MM.1S (cell line): ENCODE data around the gene CDKN2AIP.

Experiments
- DNase-seq: peaks from one replicate; pipeline ENCODE4 v3.0.0-alpha.2; 2015
- H2AFZ ChIP-seq: fragments of 300-600 bp; sonication (generic); 2 replicates; pipeline ENCODE4 v1.6.0; 2016; ENCODE audit warnings: antibody characterized with exemption, low read length
- H3F3A ChIP-seq: fragments of 300-600 bp; sonication (generic); 2 replicates; pipeline ENCODE4 v1.6.1; 2016; ENCODE audit warnings: mild to moderate bottlenecking, antibody characterized with exemption, low read length, moderate library complexity, mixed read lengths; ENCODE audit not compliant: insufficient read depth
- H3K27ac ChIP-seq: fragments of 300-600 bp; sonication (generic); 2 replicates; pipeline ENCODE4 v1.5.1; 2016; ENCODE audit warnings: mild to moderate bottlenecking, low read length
- H3K27me3 ChIP-seq: fragments of 300-600 bp; sonication (generic); replicated peaks from 2 replicates; pipeline ENCODE4 v1.6.0; 2016; ENCODE audit warnings: low read length; ENCODE audit not compliant: insufficient read depth
- H3K36me3 ChIP-seq: fragments of 300-600 bp; sonication (generic); replicated peaks from 2 replicates; pipeline ENCODE4 v1.6.1; 2016; ENCODE audit warnings: mild to moderate bottlenecking, low read length, mixed read lengths; ENCODE audit not compliant: insufficient read depth
- H3K4me1 ChIP-seq: fragments of 300-600 bp; sonication (generic); 2 replicates; pipeline ENCODE4 v1.6.1; 2016; ENCODE audit warnings: low read length, mixed read lengths
- H3K4me2 ChIP-seq: fragments of 300-600 bp; sonication (generic); 2 replicates; pipeline ENCODE4 v1.6.0; 2016; ENCODE audit warnings: low read depth, low read length
- H3K4me3 ChIP-seq: fragments of 300-600 bp; sonication (generic); 2 replicates; pipeline ENCODE4 v1.5.1; 2016; ENCODE audit warnings: low read length, mixed read lengths
- H3K79me2 ChIP-seq: fragments of 300-600 bp; sonication (generic); 2 replicates; pipeline ENCODE4 v1.6.1; 2016; ENCODE audit warnings: mixed run types, low read length, mixed read lengths
- H3K9ac ChIP-seq: fragments of 300-600 bp; sonication (generic); 2 replicates; pipeline ENCODE4 v1.6.1; 2016; ENCODE audit warnings: low read length, mixed read lengths
- H3K9me2 ChIP-seq: fragments of 300-600 bp; sonication (generic); replicated peaks from 2 replicates; pipeline ENCODE4 v1.6.1; 2016; ENCODE audit warnings: mild to moderate bottlenecking, low read length, mixed read lengths; ENCODE audit not compliant: insufficient read depth
- H3K9me3 ChIP-seq: fragments of 300-600 bp; sonication (generic); replicated peaks from 2 replicates; pipeline ENCODE4 v1.6.1; 2016; ENCODE audit warnings: mild to moderate bottlenecking, low read length, mixed read lengths; ENCODE audit not compliant: insufficient read depth
- H4K20me1 ChIP-seq: fragments of 300-600 bp; sonication (generic); 2 replicates; pipeline ENCODE4 v1.6.1; 2016; ENCODE audit warnings: mild to moderate bottlenecking, low read length, moderate library complexity, mixed read lengths; ENCODE audit not compliant: insufficient read depth
- EZH2 ChIP-seq: fragments of 300-600 bp; sonication (generic); optimal IDR thresholded peaks from 2 replicates; pipeline ENCODE3; 2017; ENCODE audit warnings: low read depth, mild to moderate bottlenecking, antibody characterized with exemption, low read length, mixed read lengths
- EZH2phosphoT487 ChIP-seq: fragments of 300-600 bp; sonication (generic); IDR thresholded peaks from 2 replicates; pipeline ENCODE4 v1.6.1; 2018; ENCODE audit warnings: antibody characterized with exemption, low read length
- TF ChIP-seq, protein P1 (sequence below): fragments of 300-600 bp; sonication (generic); IDR thresholded peaks from 2 replicates; pipeline ENCODE4 v1.5.1; 2016; ENCODE audit warnings: antibody characterized with exemption, low read length, mixed read lengths

Gene CDKN2AIP

DNA sequence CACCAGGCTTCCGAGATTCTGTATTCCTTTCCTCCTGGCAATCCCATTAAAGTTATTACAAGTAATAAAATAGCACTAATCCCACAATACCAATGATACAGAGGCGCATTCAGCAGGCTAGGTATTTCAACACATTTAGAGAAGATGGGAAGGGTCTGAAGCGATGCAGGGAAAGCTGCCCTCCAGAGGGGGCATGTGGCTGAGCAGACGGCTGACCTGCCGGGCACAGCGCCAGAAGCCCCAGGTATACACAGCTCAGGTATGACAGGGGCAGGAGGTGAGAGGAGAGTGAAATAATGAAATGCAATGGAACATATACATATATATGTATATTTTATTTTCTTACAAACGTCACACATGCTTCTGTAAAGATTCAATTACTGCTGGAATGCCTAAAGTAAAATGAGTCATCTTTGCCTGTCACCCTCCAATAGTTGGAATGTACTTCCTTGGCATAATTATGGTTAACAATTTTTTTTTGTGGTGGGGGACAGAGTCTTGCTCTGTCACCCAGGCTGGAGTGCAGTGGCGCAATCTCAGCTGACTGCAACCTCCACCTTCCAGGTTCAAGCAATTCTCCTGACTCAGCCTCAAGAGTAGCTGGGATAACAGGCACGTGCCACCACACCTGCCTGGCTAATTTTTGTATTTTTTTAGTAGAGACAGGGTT is 21.3 kb upstream of the CDKN2AIP start:
- Histone ChIP-seq H3K9me2 (no peaks in the 10 kb centered on the region), H4K20me1 (no peaks in the 10 kb centered on the region), H3K27me3 (no peaks in the 10 kb centered on the region), H3K4me3 (no peak overlapping the region), H3K36me3 (no peaks in the 10 kb centered on the region), H3K27ac (no peak overlapping the region), H3K4me1 (no peaks in the 10 kb centered on the region), H3F3A (no peaks in the 10 kb centered on the region), H3K4me2 (no peak overlapping the region), H3K9me3 (no peaks in the 10 kb centered on the region), H3K79me2 (no peaks in the 10 kb centered on the region), H3K9ac (no peak overlapping the region), H2AFZ (no peak overlapping the region)
- no peak for DNase-seq
- TF ChIP-seq EZH2 (no peak), EZH2phosphoT487 (no peak)
- TF ChIP-seq, protein P1, sequence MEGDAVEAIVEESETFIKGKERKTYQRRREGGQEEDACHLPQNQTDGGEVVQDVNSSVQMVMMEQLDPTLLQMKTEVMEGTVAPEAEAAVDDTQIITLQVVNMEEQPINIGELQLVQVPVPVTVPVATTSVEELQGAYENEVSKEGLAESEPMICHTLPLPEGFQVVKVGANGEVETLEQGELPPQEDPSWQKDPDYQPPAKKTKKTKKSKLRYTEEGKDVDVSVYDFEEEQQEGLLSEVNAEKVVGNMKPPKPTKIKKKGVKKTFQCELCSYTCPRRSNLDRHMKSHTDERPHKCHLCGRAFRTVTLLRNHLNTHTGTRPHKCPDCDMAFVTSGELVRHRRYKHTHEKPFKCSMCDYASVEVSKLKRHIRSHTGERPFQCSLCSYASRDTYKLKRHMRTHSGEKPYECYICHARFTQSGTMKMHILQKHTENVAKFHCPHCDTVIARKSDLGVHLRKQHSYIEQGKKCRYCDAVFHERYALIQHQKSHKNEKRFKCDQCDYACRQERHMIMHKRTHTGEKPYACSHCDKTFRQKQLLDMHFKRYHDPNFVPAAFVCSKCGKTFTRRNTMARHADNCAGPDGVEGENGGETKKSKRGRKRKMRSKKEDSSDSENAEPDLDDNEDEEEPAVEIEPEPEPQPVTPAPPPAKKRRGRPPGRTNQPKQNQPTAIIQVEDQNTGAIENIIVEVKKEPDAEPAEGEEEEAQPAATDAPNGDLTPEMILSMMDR: no peak

DNA sequence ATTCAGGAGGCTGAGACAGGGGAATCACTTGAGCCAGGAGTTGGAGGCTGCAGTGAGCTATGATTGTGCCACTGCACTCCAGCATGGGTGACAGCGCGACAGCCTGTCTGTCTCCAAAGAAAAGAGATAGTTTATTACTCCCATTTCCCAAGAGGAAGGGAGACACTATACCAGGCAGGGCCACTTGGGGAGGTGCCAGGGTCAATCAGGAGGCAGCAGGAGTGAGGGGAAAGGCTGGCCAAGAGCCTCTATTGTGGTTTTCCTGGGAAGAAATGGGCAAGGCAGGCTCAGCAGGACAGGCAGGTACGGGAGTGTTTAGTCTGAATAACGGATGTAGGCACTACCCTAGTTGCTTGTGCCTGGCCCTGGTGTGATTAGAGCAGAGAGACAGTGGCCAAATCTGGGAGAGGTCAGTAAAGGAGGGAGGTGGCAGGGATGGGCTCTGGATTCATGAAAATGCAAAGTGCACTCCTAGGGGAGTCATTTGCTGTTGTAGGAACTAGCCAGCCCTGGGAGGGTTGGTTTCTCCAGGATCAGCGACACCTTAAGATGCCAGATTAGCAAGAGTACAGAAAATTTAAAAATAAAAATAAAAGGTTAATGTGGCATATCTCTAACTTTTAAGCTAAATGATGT is 20.2 kb upstream of the CDKN2AIP start:
- H2AFZ ChIP-seq: no peak overlapping the region

DNA sequence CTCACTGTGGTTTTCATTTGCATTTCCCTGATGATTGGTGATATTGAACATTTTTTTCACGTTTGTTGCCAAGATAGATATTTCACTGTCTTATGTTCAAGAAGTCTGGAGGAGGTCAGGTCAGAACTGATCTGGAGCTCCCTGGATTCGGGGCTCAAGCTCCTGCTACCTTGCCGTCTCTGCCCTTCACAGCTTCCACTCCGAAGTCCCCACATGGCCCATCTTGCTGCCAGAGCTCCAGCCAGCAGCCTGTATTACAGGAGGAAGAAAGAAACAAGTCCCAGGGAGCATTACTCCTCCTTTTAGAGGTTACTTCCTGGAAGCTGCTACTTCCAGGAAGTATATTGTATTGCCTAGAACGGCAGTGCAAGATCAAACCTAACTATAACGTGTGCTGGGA is 17.9 kb upstream of the CDKN2AIP start:
- no peaks in the 10 kb centered on the region for H3K27me3 ChIP-seq
- H3K4me3 ChIP-seq: no peak overlapping the region
- H3K79me2 ChIP-seq: no peaks in the 10 kb centered on the region
- H3F3A ChIP-seq: no peaks in the 10 kb centered on the region
- no peak overlapping the region for H2AFZ ChIP-seq
- H3K9me3 ChIP-seq: no peaks in the 10 kb centered on the region
- no peaks in the 10 kb centered on the region for H4K20me1 ChIP-seq
- DNase-seq: no peak
- no peaks in the 10 kb centered on the region for H3K36me3 ChIP-seq
- no peaks in the 10 kb centered on the region for H3K9me2 ChIP-seq
- H3K9ac ChIP-seq: no peak overlapping the region
- H3K27ac ChIP-seq: no peak overlapping the region
- H3K4me1 ChIP-seq: no peaks in the 10 kb centered on the region
- TF ChIP-seq EZH2 (no peak), EZH2phosphoT487 (no peak)
- TF ChIP-seq, protein P1: no peak
- H3K4me2 ChIP-seq: no peak overlapping the region

More for the DNA sequence above, 20.2 kb upstream of the CDKN2AIP start:
- H3K27me3 ChIP-seq: no peaks in the 10 kb centered on the region
- H3K36me3 ChIP-seq: no peaks in the 10 kb centered on the region
- H3K4me1 ChIP-seq: no peaks in the 10 kb centered on the region
- TF ChIP-seq EZH2: no peak
- no peak overlapping the region for H3K4me3 ChIP-seq
- no peaks in the 10 kb centered on the region for H3K79me2 ChIP-seq
- H3K9me3 ChIP-seq: no peaks in the 10 kb centered on the region
- no peaks in the 10 kb centered on the region for H4K20me1 ChIP-seq
- H3K4me2 ChIP-seq: no peak overlapping the region
- no peaks in the 10 kb centered on the region for H3K9me2 ChIP-seq
- DNase-seq: no peak
- H3K27ac ChIP-seq: no peak overlapping the region
- H3F3A ChIP-seq: no peaks in the 10 kb centered on the region
- no peak overlapping the region for H3K9ac ChIP-seq

DNA sequence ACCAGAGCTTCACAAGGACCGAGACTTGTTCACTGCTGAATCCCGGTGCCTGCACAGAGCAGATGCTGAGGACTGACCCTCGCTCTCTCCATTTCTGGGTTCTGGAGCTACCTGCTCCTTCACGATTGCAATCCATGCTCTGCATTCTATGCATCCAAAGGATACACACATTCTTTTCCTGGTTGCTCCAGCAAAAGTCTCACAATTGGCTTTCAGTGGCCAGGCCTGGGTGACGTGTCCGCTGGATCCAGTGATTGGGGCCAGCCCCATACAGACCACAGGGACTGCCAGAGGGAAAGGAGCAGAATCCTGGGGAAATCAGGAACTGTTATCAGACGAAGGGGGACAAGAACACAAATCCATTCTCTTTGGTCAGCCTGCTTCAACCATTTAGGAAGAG is 14.9 kb upstream of the CDKN2AIP start:
- Histone ChIP-seq H3K9me2 (no peaks in the 10 kb centered on the region), H3K4me2 (no peak overlapping the region)
- DNase-seq: no peak

More for the DNA sequence above, 14.9 kb upstream of the CDKN2AIP start:
- no peaks in the 10 kb centered on the region for H3F3A ChIP-seq
- H3K36me3 ChIP-seq: no peaks in the 10 kb centered on the region
- H3K4me3 ChIP-seq: no peak overlapping the region
- no peak overlapping the region for H3K9ac ChIP-seq
- H2AFZ ChIP-seq: no peak overlapping the region
- H3K9me3 ChIP-seq: no peaks in the 10 kb centered on the region
- TF ChIP-seq, protein P1: no peak
- TF ChIP-seq EZH2phosphoT487: no peak
- no peak for TF ChIP-seq EZH2
- no peaks in the 10 kb centered on the region for H3K27me3 ChIP-seq
- no peaks in the 10 kb centered on the region for H3K4me1 ChIP-seq
- no peak overlapping the region for H3K27ac ChIP-seq
- no peaks in the 10 kb centered on the region for H3K79me2 ChIP-seq
- H4K20me1 ChIP-seq: no peaks in the 10 kb centered on the region
